Osteoblast (primary cell): ENCODE data around the gene MAVS. TPM values are rescaled to one million over a fixed set of nuclear protein-coding genes. Genes with fewer than 3 reads are reported as not detected.
"Not testable (repeated sequence)": the region's sequence is repeated elsewhere in the genome, so short reads cannot be mapped to it uniquely, and the experiment has no call there.

Experiments used
- DNase-seq: peaks from one replicate; pipeline ENCODE4 v3.0.0; 2011; ENCODE audit warnings: low spot score, mixed read lengths; ENCODE audit not compliant: insufficient read length; ENCODE audit errors: missing footprints
- H2AFZ ChIP-seq: 2 replicates; pipeline ENCODE4 v1.6.0; 2011; ENCODE audit warnings: mild to moderate bottlenecking, low read length
- H3K27ac ChIP-seq: 2 replicates; pipeline ENCODE4 v1.5.1; 2011; ENCODE audit warnings: mild to moderate bottlenecking, low read depth, low read length, moderate library complexity
- H3K27me3 ChIP-seq: 2 replicates; pipeline ENCODE4 v1.6.0; 2012; ENCODE audit warnings: mild to moderate bottlenecking, control low read depth, inconsistent platforms, low read length, moderate library complexity; ENCODE audit not compliant: insufficient read depth
- H3K36me3 ChIP-seq: 2 replicates; pipeline ENCODE4 v1.5.1; 2011; ENCODE audit warnings: mild to moderate bottlenecking, low read length, control low read depth, moderate library complexity; ENCODE audit not compliant: insufficient read depth
- H3K4me1 ChIP-seq: 2 replicates; pipeline ENCODE4 v1.5.1; 2011; ENCODE audit warnings: mild to moderate bottlenecking, low read length, control low read depth, moderate library complexity; ENCODE audit not compliant: insufficient read depth
- H3K4me2 ChIP-seq: 2 replicates; pipeline ENCODE4 v1.6.0; 2011; ENCODE audit warnings: mild to moderate bottlenecking, low read length; ENCODE audit not compliant: insufficient read depth
- H3K4me3 ChIP-seq: fragments of 200-600 bp; sonication (generic); 3 replicates; pipeline ENCODE4 v1.5.1; 2012; ENCODE audit warnings: mild to moderate bottlenecking, low read length, inconsistent platforms; ENCODE audit not compliant: insufficient read depth
- H3K79me2 ChIP-seq: 2 replicates; pipeline ENCODE4 v1.6.0; 2012; ENCODE audit warnings: mild to moderate bottlenecking, low read length, control low read depth, inconsistent platforms; ENCODE audit not compliant: insufficient read depth
- H3K9me3 ChIP-seq: 2 replicates; pipeline ENCODE4 v1.5.1; 2011; ENCODE audit warnings: low read depth, low read length, control low read depth
- H4K20me1 ChIP-seq: 2 replicates; pipeline ENCODE4 v1.6.0; 2012; ENCODE audit warnings: mild to moderate bottlenecking, low read length, control low read depth; ENCODE audit not compliant: insufficient read depth
- CTCF ChIP-seq: IDR thresholded peaks from 2 replicates; pipeline ENCODE4 v1.5.1; 2011; ENCODE audit warnings: mild to moderate bottlenecking, low read depth, low read length, moderate library complexity; ENCODE audit errors: extremely low read depth
- total RNA-seq: library from RNA; depleted of rRNA; stranded (reverse); fragments of >200 nt; gene quantifications from 2 replicates; pipeline ENCODE4 v1.2.3, GENCODE V29; 2012

MAVS gene
- total RNA-seq, 1 donor = 32.2 TPM

GRCh38 chr20:3894796-3895195 lies 48.2 kb downstream of the MAVS start:
- Histone ChIP-seq H3K27me3 (no peaks in the 10 kb centered on the region), H4K20me1 (peaks cover 89% of the 10 kb centered on the region), H3K4me1 (peaks cover 68% of the 10 kb centered on the region), H3K9me3 (no peaks in the 10 kb centered on the region), H2AFZ (no peak overlapping the region), H3K36me3 (peaks cover 12% of the 10 kb centered on the region), H3K27ac (no peak overlapping the region), H3K4me3 (no peak overlapping the region), H3K4me2 (no peak overlapping the region), H3K79me2 (peaks cover 99% of the 10 kb centered on the region)
- TF ChIP-seq CTCF = no peak
- no peak for DNase-seq

- Histone ChIP-seq H3K27me3 (no peaks in the 10 kb centered on the region), H3K4me3 (no peak overlapping the region), H3K79me2 (peaks cover 99% of the 10 kb centered on the region), H3K27ac (peak overlapping the region; percentile 56), H3K4me2 (peak overlapping the region; percentile 37), H3K4me1 (peaks cover 72% of the 10 kb centered on the region), H3K9me3 (no peaks in the 10 kb centered on the region), H2AFZ (no peak overlapping the region), H3K36me3 (peaks cover 10% of the 10 kb centered on the region), H4K20me1 (peaks cover 88% of the 10 kb centered on the region)
- no peak for TF ChIP-seq CTCF
- peak; percentile 59 for DNase-seq
These were observed 49.7 kb downstream of the MAVS start for GRCh38 chr20:3896302-3896701.

GRCh38 chr20:3896853-3897583 lies 50.4 kb downstream of the MAVS start:
- Histone ChIP-seq H3K27ac (peak overlapping the region; percentile 56), H2AFZ (no peak overlapping the region), H4K20me1 (peaks cover 88% of the 10 kb centered on the region), H3K27me3 (no peaks in the 10 kb centered on the region), H3K79me2 (peaks cover 99% of the 10 kb centered on the region), H3K4me2 (peak overlapping the region; percentile 37), H3K4me3 (no peak overlapping the region), H3K4me1 (peaks cover 72% of the 10 kb centered on the region), H3K9me3 (no peaks in the 10 kb centered on the region), H3K36me3 (peaks cover 5% of the 10 kb centered on the region)
- DNase-seq = no peak
- no peak for TF ChIP-seq CTCF

- H3K36me3 ChIP-seq, H3K4me3 ChIP-seq, H3K9me3 ChIP-seq, H3K27me3 ChIP-seq, DNase-seq, H3K4me2 ChIP-seq, H3K27ac ChIP-seq, H2AFZ ChIP-seq: not testable (repeated sequence)
- H3K4me1 ChIP-seq = peaks cover 66% of the 10 kb centered on the region
- H3K79me2 ChIP-seq = peaks cover 99% of the 10 kb centered on the region
- peaks cover 88% of the 10 kb centered on the region for H4K20me1 ChIP-seq
These were observed 51.5 kb downstream of the MAVS start for GRCh38 chr20:3898181-3898580.
